GM12872 (cell line): ENCODE data around the gene PCK2.

ENCODE experiments used
- TF ChIP-seq, protein P1 (sequence below): IDR thresholded peaks from 3 replicates; pipeline ENCODE4 v1.5.1; 2011; ENCODE audit warnings: low read depth, mild to moderate bottlenecking, low read length, moderate library complexity; ENCODE audit not compliant: insufficient read depth

The PCK2 gene

DNA sequence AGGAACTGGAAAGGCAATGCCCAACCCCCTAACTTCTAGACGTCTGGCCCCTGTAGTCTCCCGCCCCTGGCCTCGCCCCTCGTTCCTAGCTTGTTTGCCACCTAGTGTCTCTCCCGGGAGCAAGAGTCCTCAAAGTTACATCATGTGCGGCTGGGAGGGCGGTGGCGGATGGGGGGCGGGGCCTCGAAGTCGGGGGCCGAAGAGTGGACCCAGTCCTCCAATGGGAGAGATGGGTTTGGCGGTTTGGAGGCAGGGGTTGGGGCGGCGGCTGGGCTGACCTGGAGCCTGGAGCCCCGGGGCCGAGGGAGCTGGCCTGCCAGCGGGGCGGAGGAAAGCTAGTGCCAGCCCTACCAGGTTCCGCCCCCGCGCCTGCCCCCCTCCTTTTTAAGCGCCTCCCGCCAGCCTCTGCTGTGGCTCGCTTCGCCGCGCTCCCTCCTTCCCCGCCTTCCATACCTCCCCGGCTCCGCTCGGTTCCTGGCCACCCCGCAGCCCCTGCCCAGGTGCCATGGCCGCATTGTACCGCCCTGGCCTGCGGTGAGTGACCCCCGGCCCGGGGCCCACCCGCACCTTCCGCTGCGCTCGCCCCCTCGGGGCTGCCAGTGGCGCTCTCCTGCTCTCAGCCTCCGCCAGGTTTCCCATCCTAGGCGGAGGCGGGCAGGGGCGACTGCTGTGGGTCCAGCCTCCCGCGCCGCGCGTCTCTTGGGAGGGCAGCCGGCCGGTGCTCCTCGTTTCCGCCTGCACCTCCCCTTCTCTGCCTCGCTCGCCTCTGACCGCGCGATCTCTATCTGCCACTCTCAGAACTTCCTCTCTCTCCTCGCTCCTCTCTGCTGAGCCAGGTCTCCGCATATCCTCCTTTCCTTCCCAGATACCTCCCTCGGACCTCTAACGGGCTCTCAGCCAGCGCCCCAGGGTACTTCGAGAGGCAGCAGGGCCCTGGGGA lies at the start of gene PCK2:
Gene PCK2 (plus strand): TSS at position 411 of the 940 bp plus-strand sequence. CDS start 95 bp downstream, at position 506.
- TF ChIP-seq, protein P1, sequence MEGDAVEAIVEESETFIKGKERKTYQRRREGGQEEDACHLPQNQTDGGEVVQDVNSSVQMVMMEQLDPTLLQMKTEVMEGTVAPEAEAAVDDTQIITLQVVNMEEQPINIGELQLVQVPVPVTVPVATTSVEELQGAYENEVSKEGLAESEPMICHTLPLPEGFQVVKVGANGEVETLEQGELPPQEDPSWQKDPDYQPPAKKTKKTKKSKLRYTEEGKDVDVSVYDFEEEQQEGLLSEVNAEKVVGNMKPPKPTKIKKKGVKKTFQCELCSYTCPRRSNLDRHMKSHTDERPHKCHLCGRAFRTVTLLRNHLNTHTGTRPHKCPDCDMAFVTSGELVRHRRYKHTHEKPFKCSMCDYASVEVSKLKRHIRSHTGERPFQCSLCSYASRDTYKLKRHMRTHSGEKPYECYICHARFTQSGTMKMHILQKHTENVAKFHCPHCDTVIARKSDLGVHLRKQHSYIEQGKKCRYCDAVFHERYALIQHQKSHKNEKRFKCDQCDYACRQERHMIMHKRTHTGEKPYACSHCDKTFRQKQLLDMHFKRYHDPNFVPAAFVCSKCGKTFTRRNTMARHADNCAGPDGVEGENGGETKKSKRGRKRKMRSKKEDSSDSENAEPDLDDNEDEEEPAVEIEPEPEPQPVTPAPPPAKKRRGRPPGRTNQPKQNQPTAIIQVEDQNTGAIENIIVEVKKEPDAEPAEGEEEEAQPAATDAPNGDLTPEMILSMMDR, result no peak

DNA sequence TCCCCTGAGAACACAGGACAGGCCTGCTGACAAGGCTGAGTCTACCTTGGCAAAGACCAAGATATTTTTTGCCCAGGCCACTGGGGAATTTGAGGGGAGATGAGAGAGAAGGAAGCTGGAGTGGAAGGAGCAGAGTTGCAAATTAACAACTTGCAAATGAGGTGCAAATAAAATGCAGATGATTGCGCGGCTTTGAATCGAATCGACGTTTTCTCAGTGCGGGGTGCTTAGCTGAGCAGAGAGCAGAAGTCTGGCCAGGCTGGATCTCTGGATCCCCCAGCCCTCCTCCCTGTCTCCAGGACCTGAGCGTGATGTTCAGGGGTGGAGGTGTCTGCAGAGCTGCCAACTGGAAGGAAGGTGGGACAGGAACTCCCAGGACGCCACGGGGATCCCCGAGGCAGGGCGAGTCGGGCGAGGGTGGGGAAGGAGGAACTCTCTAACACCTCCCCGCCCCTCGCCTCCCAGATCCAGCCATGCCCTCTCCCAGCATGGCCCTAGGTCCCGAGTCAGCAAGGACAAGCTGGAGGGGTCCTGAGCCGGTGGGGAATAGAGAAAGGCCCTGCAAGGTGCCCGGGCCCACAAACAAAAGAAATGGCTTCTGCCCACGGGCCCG lies 42.8 kb upstream of the PCK2 start:
- TF ChIP-seq, protein P1, result no peak

DNA sequence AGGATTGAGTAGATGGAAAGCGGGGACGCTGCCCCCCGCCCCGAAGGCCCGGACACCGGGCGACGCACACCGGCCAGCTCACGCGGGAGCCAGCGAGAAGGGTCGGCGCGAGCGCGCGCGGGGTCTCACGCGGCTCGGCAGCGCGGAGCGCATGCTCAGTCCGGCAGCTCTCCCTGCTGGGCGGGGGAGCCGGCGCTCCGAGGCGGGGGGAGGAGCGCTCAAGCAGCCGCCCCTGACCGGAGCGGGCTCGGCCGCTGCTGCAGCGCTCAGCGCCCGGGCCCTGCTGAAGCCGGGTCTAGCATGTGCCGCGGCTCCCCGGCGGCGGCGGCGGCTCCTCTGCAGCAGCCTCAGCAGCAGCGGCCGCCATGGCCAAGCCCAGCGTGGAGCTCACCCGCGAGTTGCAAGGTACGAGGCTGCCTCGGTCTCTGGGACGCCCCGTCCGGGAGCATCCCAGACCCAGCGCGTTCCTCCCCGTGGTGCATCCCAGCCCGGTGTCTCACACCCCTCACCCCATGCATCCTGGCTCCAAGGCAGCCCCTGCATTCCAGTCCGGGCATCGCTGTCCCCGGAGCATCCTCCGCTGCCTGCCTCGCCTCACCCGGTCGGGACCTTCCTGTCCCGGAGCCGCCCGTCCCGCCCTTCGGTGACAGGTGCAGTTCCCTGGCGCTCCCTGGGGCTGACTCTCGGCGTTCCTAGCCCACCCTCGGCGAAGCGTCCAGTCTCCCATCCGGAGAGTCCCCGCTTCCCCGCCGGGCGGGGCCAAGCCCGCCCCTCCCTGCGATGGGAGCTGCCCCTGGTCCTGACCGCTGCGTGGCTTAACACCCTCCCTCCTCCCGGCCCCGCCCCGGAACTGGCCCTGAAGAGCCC lies 42.1 kb upstream of the PCK2 start, which contains the start of gene CARMIL3:
Gene CARMIL3 (plus strand): TSS at position 221 of the 867 bp plus-strand sequence. CDS start 145 bp downstream, at position 366.
- TF ChIP-seq, protein P1, result no peak

DNA sequence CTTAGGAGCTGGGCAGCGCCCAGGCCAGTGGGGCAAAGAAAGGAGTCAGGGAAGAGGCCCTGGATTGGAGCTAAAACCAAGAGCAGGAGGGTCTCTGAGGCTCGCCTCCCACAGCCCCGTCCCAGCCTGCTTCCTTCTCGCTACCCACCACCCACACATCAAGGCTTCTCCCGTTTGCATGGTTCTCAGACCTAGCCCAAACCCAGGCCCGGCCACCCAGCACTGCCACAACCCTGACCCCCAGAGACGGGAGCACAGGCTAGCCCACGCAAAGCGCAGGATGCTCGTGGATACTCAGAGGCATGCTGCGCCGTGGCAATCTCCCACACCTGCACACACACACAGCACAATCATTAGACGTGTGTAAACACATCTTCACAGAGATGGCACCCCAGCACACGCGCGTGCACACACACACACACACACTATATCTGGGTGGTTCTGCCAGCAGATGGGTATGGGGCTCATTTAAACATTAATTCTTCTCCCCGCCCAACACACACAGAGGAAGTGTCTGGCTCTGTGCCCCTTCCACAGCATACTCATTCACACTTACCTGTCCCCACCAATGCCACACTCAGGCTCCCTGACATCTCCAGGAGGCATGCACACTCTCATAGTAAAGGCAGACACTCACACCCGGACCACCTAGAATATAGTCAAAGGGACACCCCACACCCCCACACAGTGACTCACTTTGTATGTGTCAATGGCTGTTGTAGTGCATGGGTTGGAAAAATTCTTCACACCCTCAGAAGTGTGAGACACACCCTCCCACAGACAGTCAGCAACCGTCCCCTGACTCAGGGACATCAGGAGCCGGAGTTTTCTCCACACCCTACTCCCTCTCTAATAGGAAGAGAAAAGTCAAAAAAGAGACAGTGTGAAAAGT lies 41.2 kb upstream of the PCK2 start:
- TF ChIP-seq, protein P1, result no peak

DNA sequence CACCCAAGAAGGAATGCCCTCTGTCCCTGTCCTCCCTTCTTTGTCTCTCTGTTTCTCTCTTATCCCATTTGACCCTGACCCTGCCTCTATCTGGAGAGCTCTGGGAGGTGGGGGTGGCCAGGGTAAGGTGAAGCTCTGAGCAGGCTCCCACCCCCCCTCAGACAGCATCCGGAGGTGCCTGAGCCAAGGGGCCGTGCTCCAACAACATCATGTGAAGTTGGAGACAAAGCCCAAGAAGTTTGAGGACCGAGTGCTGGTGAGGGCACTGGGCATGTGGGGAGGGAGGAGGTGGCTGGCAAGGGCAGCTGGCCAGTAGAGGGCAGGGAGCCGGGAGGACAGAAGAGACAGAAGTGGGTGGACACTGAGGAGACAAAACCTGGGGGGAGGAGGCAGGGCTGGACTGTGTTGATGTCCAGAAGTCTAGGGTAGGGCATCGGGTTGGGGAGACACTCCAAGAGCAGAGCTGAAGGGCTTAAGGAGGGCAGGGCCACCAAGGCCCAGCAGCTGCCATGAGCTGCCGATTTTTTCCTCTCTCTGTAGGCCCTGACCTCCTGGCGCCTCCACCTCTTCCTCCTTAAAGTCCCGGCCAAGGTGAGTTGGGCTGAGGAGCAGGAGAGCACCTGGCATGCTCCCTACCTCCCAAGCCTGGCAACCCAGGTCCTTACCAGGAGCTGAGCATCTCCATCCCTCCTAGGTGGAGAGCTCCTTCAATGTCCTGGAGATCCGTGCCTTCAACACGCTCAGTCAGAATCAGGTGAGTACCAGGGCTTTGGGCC lies 40.4 kb upstream of the PCK2 start:
- TF ChIP-seq, protein P1, result no peak

DNA sequence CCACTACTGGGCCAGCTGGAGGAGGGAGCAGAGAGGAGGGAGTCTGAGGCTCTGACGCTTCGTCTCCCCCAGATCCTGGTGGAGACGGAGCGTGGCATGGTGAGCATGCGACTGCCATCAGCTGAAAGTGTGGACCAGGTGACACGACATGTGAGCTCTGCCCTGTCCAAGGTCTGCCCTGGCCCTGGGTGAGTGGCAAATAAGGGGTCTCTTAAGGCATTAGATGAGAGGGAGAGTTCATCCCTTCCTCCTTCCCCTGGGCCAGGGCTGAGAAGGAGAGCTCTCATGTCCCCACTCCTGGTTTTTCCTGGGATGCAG lies 39.8 kb upstream of the PCK2 start:
- TF ChIP-seq, protein P1, result no peak
